H9 (cell line): ENCODE data around the gene LARP1. TPM values are rescaled to one million over a fixed set of nuclear protein-coding genes. Genes with fewer than 3 reads are reported as not detected.
A peak's percentile ranks its signal among the peaks of the same experiment; 100 is the strongest.
"Not testable (repeated sequence)": the region's sequence is repeated elsewhere in the genome, so short reads cannot be mapped to it uniquely, and the experiment has no call there.

Experiments used
- DNase-seq: peaks from one replicate; pipeline ENCODE4 v3.0.0-alpha.2; 2017
- H2AFZ ChIP-seq: one replicate; pipeline ENCODE4 v1.6.1; 2013; ENCODE audit warnings: mild to moderate bottlenecking, low read length, control low read depth, moderate library complexity
- H2AK5ac ChIP-seq: 2 replicates; pipeline ENCODE4 v1.6.1; 2013; ENCODE audit warnings: low read length, control low read depth, mixed read lengths; ENCODE audit not compliant: insufficient read length
- H2BK120ac ChIP-seq: one replicate; pipeline ENCODE4 v1.6.1; 2013; ENCODE audit warnings: low read depth, mild to moderate bottlenecking, low read length, control low read depth, inconsistent platforms; ENCODE audit not compliant: poor library complexity, severe bottlenecking
- H2BK12ac ChIP-seq: 2 replicates; pipeline ENCODE4 v1.6.1; 2013; ENCODE audit warnings: low read length, control low read depth, mixed read lengths, low read depth; ENCODE audit not compliant: insufficient read length
- H2BK15ac ChIP-seq: 2 replicates; pipeline ENCODE4 v1.6.1; 2013; ENCODE audit warnings: low read depth, low read length, control low read depth
- H2BK20ac ChIP-seq: one replicate; pipeline ENCODE4 v1.6.1; 2013; ENCODE audit warnings: low read depth, mild to moderate bottlenecking, low read length, control low read depth, inconsistent platforms; ENCODE audit not compliant: poor library complexity, severe bottlenecking
- H2BK5ac ChIP-seq: 2 replicates; pipeline ENCODE4 v1.6.1; 2013; ENCODE audit warnings: low read length, control low read depth, mixed read lengths; ENCODE audit not compliant: insufficient read length
- H3K14ac ChIP-seq: 2 replicates; pipeline ENCODE4 v1.6.1; 2013; ENCODE audit warnings: low read length, control low read depth; ENCODE audit not compliant: insufficient read depth
- H3K18ac ChIP-seq: 2 replicates; pipeline ENCODE4 v1.6.1; 2013; ENCODE audit warnings: low read depth, mild to moderate bottlenecking, mixed read lengths, low read length, control low read depth; ENCODE audit not compliant: insufficient read length
- H3K23ac ChIP-seq: 2 replicates; pipeline ENCODE4 v1.6.1; 2013; ENCODE audit warnings: low read length, control low read depth, mixed read lengths, low read depth; ENCODE audit not compliant: insufficient read length
- H3K23me2 ChIP-seq: 2 replicates; pipeline ENCODE4 v1.6.1; 2013; ENCODE audit warnings: low read depth, mild to moderate bottlenecking, mixed read lengths, low read length, control low read depth; ENCODE audit not compliant: insufficient read length, poor library complexity, severe bottlenecking
- H3K27ac ChIP-seq: 2 replicates; pipeline ENCODE4 v1.5.1; 2013; ENCODE audit warnings: low read length, control low read depth, mixed read lengths, low read depth; ENCODE audit not compliant: insufficient read length
- H3K27me3 ChIP-seq: 2 replicates; pipeline ENCODE4 v1.6.1; 2013; ENCODE audit warnings: low read length, control low read depth, inconsistent platforms; ENCODE audit not compliant: insufficient read depth
- H3K4ac ChIP-seq: 2 replicates; pipeline ENCODE4 v1.6.1; 2013; ENCODE audit warnings: low read depth, mild to moderate bottlenecking, control low read depth, inconsistent platforms, low read length, moderate library complexity
- H3K4me1 ChIP-seq: 2 replicates; pipeline ENCODE4 v1.6.1; 2013; ENCODE audit warnings: low read length, control low read depth, inconsistent platforms; ENCODE audit not compliant: insufficient read depth
- H3K4me2 ChIP-seq: 2 replicates; pipeline ENCODE4 v1.6.1; 2013; ENCODE audit warnings: low read length, control low read depth, mixed read lengths; ENCODE audit not compliant: insufficient read length, insufficient read depth
- H3K56ac ChIP-seq: 2 replicates; pipeline ENCODE4 v1.6.1; 2013; ENCODE audit warnings: low read depth, mild to moderate bottlenecking, mixed read lengths, low read length, control low read depth; ENCODE audit not compliant: insufficient read length
- H3K79me1 ChIP-seq: 2 replicates; pipeline ENCODE4 v1.6.1; 2013; ENCODE audit warnings: low read depth, mild to moderate bottlenecking, moderate library complexity, low read length, control low read depth, inconsistent platforms; ENCODE audit not compliant: insufficient read depth, poor library complexity, severe bottlenecking
- H3K79me2 ChIP-seq: 2 replicates; pipeline ENCODE4 v1.6.1; 2013; ENCODE audit warnings: low read length, control low read depth, inconsistent platforms; ENCODE audit not compliant: insufficient read depth
- H3K9ac ChIP-seq: 2 replicates; pipeline ENCODE4 v1.6.1; 2013; ENCODE audit warnings: low read length, control low read depth, mixed read lengths; ENCODE audit not compliant: insufficient read length; ENCODE audit errors: extremely low read depth
- H3K9me3 ChIP-seq: one replicate; pipeline ENCODE4 v1.6.1; 2013; ENCODE audit warnings: low read depth, low read length, inconsistent platforms; ENCODE audit not compliant: control insufficient read depth
- H3T11ph ChIP-seq: one replicate; pipeline ENCODE4 v1.6.1; 2013; ENCODE audit warnings: mild to moderate bottlenecking, low read length, control low read depth, inconsistent platforms
- H4K20me1 ChIP-seq: one replicate; pipeline ENCODE4 v1.6.1; 2013; ENCODE audit not compliant: control insufficient read depth, insufficient read length, insufficient read depth
- H4K5ac ChIP-seq: 2 replicates; pipeline ENCODE4 v1.6.1; 2013; ENCODE audit warnings: low read depth, mild to moderate bottlenecking, mixed read lengths, low read length, control low read depth; ENCODE audit not compliant: insufficient read length
- H4K8ac ChIP-seq: replicated peaks from 2 replicates; pipeline ENCODE4 v1.6.1; 2013; ENCODE audit warnings: low read length, control low read depth, mixed read lengths, low read depth; ENCODE audit not compliant: insufficient read length
- H4K91ac ChIP-seq: 2 replicates; pipeline ENCODE4 v1.6.1; 2013; ENCODE audit warnings: low read depth, mild to moderate bottlenecking, moderate library complexity, mixed read lengths, low read length, control low read depth; ENCODE audit not compliant: insufficient read length
- H3K27ac Mint-ChIP-seq, 3 experiments: 2 replicates in 2 of 3; 3 replicates in 1 of 3; pipeline ENCODE4 v1.8.0; 2020 to 2021; ENCODE audit warnings: mixed read lengths in 3 of 3, mild to moderate bottlenecking in 1 of 3, moderate library complexity in 1 of 3
- H3K27me3 Mint-ChIP-seq: 2 replicates; pipeline ENCODE4 v1.8.0; 2021; ENCODE audit warnings: low read depth, mild to moderate bottlenecking, moderate library complexity, mixed read lengths
- H3K36me3 Mint-ChIP-seq, 3 experiments: 2 replicates in 2 of 3; 3 replicates in 1 of 3; pipeline ENCODE4 v1.8.0; 2020 to 2021; ENCODE audit warnings: low read depth in 3 of 3, mixed read lengths in 3 of 3; ENCODE audit not compliant: insufficient read depth in 1 of 3
- H3K4me1 Mint-ChIP-seq, 2 experiments: 2 replicates each; pipeline ENCODE4 v1.8.0; 2020; ENCODE audit warnings: mixed read lengths in 2 of 2
- H3K4me3 Mint-ChIP-seq, 2 experiments: 2 replicates in 1 of 2; 3 replicates in 1 of 2; pipeline ENCODE4 v1.8.0; 2020 to 2021; ENCODE audit warnings: mild to moderate bottlenecking in 2 of 2, mixed read lengths in 2 of 2, moderate library complexity in 1 of 2
- H3K9me3 Mint-ChIP-seq, 2 experiments: 2 replicates in 1 of 2; 3 replicates in 1 of 2; pipeline ENCODE4 v1.8.0; 2020; ENCODE audit warnings: mild to moderate bottlenecking in 2 of 2, mixed read lengths in 2 of 2, moderate library complexity in 1 of 2
- CTCF ChIP-seq: fragments of 200-600 bp; sonication (generic); conservative IDR thresholded peaks from 3 replicates; pipeline ENCODE4 v1.8.0; 2021; ENCODE audit warnings: antibody characterized with exemption, mild to moderate bottlenecking
- WGBS: extraction: QIAGEN DNeasy Blood & Tissue Kit; methylation state at CpG from one replicate; pipeline ENCODE4 v1.1.7; 2013; ENCODE audit warnings: missing lambda C conversion rate, low lambda C conversion rate, mixed read lengths; ENCODE audit not compliant: insufficient read length; ENCODE audit errors: extremely low coverage; 5-methylcytosine and 5-hydroxymethylcytosine counted together
- total RNA-seq: library from RNA; stranded (reverse); gene quantifications from 2 replicates; pipeline ENCODE4 v1.2.1, GENCODE V29; 2021

Gene LARP1
- total RNA-seq, 1 experiment from 2014 or later, result 405 TPM

DNA sequence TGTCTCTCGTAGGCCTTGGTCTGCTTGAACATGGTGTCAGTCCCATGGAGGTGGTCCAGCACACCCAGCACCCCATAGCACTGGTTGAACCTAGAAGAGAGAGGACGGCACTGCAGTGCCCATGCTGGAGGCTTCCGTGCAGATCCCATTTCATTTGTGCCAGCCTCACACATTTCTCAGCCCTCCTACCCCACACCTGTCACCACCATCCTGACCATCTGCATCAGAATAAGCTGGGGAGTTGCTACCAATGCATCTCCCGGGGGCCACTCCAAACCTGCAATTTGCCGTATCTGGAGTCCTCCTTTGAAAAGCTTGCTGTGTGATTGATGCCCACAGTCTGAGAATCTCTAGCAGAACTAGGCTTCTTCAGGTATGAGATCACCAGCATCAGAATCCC is 65.2 kb downstream of the LARP1 start:
- Histone ChIP-seq H3K23me2 (no peaks in the 10 kb centered on the region), H3K23ac (no peak overlapping the region), H3K27ac (no peak overlapping the region), H3K79me1 (no peaks in the 10 kb centered on the region), H3T11ph (no peak overlapping the region), H2BK20ac (no peak overlapping the region), H3K79me2 (no peaks in the 10 kb centered on the region), H3K27me3 (no peaks in the 10 kb centered on the region), H3K9ac (no peak overlapping the region), H4K5ac (no peak overlapping the region), H2BK5ac (no peak overlapping the region), H3K9me3 (no peaks in the 10 kb centered on the region), H2BK12ac (no peak overlapping the region), H2BK120ac (no peak overlapping the region), H3K4me2 (no peak overlapping the region), H2AFZ (no peak overlapping the region), H2BK15ac (no peak overlapping the region), H3K4ac (no peak overlapping the region), H4K91ac (no peak overlapping the region), H4K8ac (no peak overlapping the region), H3K4me1 (no peaks in the 10 kb centered on the region), H3K14ac (no peak overlapping the region), H2AK5ac (no peak overlapping the region), H4K20me1 (no peaks in the 10 kb centered on the region), H3K18ac (no peak overlapping the region), H3K56ac (no peak overlapping the region)
- Mint-ChIP-seq H3K27ac (peak overlapping the region; percentile 11 to 90 (median 71); a peak in 2 of 7 replicates), H3K27me3 (no peaks in the 10 kb centered on the region), H3K9me3 (no peaks in the 10 kb centered on the region; a peak in 1 of 5 replicates), H3K4me1 (peaks cover 6 to 28% of the 10 kb centered on the region in 2 experiments), H3K4me3 (no peak overlapping the region), H3K36me3 (peaks cover 31 to 73% (median 67%) of the 10 kb centered on the region in 3 experiments)
- no peak for TF ChIP-seq CTCF
- WGBS, result no CpG with 5 or more reads among the region's 5 CpGs
- no peak for DNase-seq

DNA sequence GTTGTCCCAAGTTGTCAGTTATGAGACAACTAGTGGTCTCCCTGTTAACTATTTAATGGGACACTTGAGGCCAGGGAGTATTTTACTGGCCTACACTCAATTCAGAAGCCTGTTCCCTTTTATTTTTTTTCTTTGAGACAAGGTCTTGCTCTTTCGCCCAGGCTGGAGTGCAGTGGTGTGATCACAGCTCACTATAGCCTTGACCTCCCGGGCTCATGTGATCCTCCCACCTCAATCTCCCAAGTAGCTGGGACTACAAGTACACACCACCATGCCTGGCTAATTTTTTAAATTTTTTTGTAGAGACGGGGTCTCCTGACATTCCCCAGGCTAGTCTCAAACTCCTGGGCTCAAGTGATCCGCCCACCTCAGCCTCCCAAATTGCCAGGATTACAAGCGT is 67.7 kb downstream of the LARP1 start:
- peaks cover 6 to 18% of the 10 kb centered on the region in 2 experiments for H3K4me1 Mint-ChIP-seq
- H3K9ac ChIP-seq, H4K8ac ChIP-seq, H2BK5ac ChIP-seq, H4K20me1 ChIP-seq, H3K56ac ChIP-seq, H3K27ac ChIP-seq, H2BK12ac ChIP-seq, H3K23me2 ChIP-seq, H3K14ac ChIP-seq, H2BK20ac ChIP-seq, H2BK120ac ChIP-seq, H2AK5ac ChIP-seq, H3K4ac ChIP-seq, H3K27me3 ChIP-seq, H3K9me3 ChIP-seq, H3T11ph ChIP-seq, H3K9me3 Mint-ChIP-seq, H3K23ac ChIP-seq, H3K79me2 ChIP-seq, H4K91ac ChIP-seq, DNase-seq, H4K5ac ChIP-seq, H2AFZ ChIP-seq, H3K79me1 ChIP-seq, H3K4me2 ChIP-seq, H3K4me3 Mint-ChIP-seq, H3K18ac ChIP-seq, H3K27me3 Mint-ChIP-seq, H3K4me1 ChIP-seq, H2BK15ac ChIP-seq: not testable (repeated sequence)
- peaks cover 13 to 64% (median 47%) of the 10 kb centered on the region in 3 experiments; a peak in 6 of 7 replicates for H3K36me3 Mint-ChIP-seq
- WGBS, result no CpG with 5 or more reads among the region's 5 CpGs
- peak overlapping the region in 2 of 3 experiments; percentile 46 to 81; a peak in 3 of 7 replicates for H3K27ac Mint-ChIP-seq
